Fibroblast of the conjunctiva (primary cell): ENCODE measurements around the gene OS9.

ENCODE experiments used
- DNase-seq: peaks from one replicate; pipeline ENCODE4 v3.0.0-alpha.2; 2010; ENCODE audit warnings: low read depth

OS9 gene

DNA sequence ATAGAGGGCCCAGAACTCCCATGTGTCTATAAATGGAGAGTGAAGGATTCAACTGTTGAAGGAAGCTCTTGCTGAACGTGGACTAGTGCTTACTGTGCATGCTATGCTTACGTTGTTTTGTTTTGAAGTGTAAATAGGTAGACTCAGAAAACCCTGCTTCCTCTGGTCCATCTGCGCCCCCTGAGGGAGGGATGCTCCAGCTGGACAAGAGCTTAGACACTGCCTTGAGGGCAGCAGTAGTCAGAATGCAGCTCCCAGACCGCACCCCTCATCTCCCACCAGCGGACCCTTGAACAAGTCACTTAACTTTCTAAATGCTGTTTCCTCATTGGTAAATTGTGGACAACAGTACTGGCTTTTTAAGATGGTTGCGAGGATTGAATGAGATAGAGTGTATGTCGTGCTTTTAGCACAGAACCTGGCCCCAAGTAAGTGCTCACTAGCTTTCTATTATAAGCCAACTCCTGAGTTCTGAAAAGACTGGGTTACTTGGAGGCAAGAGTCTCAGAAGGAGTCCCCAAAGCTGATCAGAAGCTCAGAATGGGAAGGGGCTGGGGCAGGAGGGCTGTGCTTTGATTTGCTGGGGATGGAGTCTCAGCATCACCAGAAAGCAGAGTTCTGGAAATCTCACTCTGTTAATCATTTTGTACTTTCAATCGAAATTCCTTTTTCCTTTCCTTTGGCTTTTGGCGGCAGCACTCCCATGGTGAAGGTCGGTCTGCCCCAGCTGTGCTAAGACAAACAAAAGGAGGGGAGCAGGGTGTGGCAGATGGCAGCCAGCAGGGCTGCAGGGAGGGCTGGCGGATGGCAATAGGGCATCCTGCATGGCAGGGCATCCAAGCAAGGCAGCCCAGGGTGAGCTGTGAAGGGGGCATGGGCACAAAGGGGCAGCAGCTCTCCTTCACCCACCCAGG is 29.0 kb downstream of the OS9 start:
- DNase-seq, result no peak

DNA sequence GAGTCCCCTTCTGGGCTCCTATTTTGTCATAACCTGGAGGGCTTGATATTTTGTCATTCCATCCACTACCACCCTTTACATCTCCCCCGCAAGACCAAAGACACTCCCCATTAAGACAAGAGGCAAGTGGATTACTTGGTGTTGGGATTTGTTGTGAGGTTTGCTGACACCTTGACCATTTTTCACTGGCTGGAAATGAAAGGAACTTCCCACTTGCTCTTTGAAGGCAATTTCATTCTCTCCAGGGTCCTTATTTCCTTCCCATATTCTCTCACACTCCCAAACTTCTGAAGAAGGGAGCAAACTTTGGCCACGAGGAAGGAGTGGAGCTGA is 29.7 kb downstream of the OS9 start:
- DNase-seq, result no peak

DNA sequence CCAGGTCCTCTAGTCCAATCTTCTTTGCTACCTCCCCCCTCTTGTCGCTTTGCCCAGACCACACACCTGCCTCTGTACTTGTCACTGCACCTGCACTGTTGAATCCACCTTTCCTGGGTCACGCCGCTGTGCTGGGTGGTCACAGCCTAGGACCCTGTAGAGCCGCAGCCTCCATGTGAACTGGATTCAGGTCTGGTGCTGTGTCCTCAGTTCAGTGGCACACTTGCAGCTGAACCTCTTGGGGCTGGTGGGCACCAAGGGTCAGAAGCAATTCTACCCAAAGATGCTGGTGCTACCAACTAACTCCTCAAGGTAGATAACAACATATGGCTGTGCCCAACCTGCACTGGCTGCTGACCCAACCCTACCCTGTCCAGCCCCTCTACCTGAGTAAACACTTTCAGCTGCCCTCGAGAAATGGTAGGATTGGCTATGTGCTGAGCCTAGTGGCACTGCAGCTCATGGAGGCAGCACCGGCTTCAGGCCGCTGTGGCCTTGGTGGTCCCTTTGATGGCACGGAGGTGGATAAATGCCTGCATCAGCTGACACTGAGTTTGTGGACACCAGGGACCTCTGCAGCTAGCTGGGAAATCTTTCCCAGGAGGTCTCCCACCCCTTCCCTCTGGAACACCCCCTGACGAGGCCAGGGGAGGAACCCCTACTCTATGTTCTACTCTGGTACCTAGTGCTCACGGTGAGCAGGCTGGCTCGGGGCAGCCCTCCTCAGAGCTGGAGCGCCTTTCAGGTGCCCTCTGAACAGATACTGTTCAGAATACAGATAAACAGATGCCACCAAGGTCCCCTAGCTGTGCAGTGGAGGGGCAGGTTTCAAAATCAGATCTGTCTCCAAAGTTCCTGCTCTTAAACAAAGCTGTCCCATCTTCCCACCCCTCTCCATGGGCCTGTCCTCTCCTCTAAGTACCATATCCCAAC is 30.3 kb downstream of the OS9 start:
- DNase-seq, result no peak

DNA sequence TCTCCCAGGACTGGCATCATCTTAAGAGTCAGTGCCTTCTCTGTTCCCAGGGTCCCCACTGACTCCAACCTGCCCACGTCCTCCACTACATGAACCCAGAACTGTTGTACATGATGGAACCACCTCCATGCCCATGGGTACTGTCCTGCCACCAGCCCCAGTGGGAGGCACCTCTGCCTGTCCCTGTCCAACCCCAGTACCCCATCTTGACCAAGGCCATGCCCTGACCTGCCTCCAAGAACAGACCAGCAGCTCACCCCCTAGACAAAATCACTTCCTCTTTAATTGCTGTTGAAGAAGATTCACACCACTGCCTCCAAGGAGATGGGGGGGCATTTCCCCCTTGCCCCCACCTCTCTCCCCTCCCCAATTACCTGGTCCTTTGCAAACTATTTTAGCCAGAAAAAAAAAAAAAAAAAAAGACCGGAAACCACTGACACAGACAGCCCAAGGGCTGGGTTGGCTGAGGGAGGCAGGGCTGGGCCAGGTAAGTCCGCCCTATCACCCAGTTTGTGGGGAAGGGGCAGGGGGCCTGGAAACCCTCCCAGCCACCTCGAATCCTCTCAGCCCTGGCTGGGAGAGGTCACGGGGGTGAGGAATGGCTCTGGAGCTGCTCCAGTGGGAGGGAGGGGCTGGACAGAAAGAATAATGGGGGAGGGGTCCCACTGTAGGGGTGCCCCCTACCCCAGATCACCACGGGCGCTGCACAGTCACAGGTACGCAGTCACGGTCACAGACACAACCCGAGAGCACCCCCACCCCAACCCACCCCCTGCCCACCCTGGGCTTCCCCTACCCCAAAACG is 31.2 kb downstream of the OS9 start:
- DNase-seq, result no peak

DNA sequence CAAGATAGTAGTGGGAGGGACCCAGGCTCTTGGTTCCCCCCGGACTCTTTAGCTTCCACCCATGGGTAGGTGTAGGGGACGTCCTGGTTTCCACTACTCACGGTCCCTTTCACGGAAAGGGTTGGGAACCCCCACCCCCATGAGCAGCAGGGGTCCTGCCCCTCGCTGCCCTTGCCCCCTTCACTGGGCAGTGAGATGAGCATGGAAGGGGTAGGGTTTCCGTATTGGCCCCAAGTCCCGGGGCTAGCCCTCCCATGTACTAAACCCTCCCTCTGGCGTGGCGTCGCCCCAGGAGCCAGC is 31.9 kb downstream of the OS9 start:
- no peak for DNase-seq

DNA sequence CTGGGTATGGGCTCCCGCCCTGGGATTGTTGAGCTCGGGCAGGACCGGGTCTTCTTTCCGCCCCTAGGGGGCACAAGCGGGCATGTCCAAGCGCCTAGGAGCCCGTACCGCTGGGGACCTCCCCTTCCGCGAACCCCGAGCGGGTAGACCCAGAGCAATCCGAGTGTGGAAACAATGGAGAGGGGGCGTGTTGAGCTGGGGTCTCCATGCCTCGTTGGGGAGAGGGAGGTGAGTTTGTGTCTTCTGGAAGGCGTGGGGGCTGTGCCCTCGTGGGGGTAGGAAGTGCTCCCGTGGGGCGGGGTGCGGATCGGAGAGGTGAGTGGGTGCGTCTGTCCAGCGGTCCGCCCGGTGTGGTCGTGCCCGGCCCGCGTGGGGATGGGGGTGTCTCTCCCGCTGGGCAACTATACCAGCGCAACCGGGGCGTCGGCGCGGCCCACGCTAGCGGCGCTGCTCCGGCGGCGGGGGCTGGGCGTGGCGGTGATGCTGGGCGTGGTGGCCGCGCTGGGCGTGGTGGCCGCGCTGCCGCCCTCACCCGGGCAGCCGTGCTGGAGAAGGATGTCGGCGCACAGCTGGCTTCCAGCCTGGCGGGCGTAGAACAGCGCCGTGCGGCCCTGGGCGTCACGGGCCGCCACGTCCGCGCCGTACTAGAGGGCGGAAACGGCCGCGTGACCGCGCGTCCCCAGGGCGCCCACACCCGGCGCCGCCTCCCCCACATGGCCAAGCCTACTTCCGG is 32.4 kb downstream of the OS9 start:
- peak; percentile 74 for DNase-seq

DNA sequence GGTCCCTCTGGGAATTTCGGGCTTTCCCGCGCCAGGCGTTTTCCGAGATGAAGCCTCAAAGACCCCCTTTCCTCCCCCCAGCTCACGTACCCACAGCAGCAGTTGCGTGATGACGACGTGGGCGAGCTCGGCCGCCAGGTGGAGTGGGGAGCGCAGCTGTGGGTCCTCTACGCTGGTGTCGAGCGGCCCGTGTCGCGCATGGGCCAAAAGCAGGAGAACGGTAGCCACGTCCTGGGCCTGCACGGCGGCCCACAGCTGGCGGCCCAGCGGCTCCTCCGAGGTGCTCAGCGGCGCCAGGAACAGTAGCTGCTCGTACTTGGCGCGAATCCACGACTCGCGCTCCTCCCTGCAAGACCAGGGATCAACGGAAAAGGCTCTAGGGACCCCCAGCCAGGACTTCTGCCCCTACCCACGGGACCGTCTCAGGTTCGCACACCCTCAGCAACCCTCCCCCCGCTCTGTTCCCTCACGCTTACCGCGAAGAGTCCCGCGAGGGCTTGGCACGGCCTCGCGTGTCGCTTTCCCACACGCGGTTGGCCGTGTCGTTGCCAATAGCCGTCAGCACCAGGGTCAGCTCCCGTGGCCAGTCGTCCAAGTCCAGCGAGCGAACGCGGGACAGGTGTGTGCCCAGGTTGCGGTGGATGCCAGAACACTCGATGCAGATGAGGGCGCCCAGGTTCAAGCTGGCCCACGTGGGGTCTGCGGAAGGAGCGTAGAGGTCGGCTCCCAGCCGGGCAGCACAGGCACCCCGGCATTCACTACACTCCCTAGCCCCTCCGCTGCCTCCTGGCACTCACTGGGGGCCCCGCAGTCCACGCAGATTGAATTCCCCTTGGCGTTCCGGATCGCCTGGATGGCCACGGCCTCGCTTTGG is 33.2 kb downstream of the OS9 start:
- no peak for DNase-seq

DNA sequence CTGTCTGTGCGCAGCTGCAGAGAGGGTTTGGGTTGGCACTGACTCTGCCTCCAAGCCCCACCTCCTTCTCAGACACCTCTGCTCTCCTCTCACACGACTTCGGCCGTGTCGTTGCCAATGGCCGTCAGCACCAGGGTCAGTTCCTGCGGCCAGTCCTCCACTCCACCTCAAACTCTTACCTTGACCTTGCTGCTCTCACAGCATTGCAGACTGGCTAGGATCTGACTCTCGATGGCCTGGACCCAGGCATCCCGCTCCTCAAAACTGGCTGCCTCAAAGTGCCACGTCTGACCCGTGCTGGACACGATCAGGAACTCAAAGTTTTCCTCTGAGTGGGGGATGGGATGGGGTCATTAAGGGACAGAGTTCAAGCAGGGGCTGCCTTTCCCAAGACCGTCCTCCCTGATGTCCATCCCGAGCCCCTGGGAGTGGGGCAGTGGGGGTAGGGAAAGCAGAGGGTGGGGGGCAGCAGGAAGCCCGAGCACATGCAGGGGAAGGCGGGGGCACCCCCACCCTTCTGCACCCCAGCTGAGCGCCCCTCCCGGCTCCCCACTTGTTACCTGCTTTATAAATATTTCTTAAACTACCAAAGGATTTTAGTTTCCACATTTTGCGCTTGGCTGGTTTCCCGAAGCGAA is 33.9 kb downstream of the OS9 start:
- no peak for DNase-seq

DNA sequence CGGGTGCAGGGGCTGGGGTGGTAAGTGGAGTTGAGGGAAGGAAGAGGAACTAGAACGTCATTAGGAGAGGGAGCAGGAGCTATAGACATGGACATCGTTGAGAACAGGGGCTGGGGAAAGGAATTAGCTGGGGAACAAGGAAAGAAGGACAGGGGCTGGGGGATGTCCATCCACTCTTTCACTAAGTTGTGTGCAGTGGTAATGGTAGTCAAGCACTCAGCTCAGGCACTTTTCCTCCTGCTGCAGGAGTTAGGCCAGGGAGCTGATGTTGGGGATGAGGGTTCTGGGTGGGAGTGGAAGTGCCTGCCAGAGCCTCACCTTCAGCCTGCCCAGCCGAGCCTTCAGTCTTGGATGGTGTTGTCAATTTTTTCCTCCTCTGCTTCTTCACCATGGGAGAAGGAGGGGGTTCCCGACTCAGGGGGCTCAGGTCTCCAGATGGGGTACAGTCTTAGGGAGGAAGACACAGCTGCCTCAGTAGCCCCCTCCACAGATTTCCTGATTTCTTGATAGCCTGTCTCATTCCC is 35.5 kb downstream of the OS9 start:
- no peak for DNase-seq

DNA sequence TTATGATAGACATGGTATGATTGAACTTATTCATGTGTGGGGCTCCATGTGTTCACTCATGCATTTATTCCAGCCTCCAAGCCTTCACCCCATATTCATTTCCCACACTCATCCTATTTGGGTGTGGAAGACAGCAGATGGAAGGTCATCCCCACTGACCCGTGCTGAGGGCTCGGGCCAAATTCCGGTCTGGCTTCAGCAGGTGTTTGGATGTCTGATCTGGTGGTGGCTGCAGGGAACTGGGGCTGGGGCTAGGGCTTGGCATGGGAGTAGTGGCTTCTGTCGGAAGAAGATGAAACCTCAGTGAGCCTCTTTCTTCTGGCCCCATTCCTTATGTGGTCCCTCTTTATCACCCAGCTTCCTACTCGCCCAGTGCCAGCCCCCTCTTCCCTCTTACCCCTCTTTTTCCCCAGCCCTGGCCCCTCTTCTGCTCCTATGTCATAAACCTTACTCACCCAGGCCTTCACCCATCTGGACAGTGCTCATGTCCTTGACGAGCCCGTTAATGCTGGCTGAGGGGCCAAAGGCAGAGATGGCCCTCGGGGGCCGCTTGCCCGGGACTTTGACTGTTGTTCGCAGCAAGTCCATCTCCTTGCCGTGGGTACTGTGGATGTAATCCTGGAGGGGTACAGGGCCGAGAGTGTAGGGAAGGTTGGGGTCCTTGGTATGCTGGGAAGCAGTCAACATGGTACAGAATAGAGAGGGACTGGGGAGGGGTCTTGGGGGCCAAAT is 36.6 kb downstream of the OS9 start:
- DNase-seq, result no peak

DNA sequence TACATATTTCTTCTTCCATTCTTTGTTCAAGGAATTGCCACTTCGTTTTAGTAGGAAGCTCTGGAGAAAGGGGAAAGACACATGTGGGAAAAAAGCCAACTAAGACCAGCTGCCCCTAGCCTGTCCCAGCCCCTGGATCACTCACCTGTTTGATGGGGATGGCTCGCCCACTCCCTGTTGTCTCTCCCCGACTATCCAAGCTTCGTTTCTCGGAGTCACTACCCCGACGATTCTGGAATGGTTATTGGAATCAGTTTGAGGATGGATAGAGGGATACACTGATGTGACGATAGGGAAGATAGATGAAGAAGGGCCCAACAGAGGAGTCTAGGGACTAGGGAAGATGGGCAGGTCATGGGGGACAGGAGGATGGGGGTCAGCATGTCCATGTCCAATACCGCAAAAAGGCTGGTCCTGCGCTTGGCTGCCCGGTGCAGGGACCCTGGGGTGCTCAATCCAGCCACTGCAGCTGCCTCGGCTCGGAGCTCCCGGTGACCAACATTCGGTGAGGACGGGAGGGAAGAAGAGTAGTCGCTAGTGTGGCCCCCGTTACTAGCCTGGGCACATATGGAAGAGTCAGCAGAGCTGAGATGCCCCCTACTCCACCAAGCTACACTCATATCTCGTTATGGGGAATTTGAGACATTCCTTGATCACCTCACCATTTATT is 37.6 kb downstream of the OS9 start:
- no peak for DNase-seq

DNA sequence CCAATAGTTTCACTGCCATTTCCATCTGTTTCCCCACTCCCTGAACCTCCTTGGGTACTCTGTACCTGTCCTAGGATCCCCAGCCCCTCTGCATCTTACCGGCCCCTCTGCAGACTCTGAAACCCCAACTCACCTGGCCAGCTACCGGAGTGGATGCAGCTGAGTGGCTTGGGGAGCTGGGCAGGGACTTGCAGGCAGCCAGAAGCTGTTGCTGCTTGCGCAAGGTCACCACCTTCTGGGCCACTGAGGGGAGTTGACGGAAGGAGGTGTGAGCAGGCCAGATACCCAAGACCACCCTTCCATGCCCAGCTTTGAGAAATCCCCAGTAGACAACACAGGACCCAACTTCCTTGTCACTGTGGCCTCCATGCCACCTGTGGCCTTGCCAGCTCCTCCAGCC is 38.3 kb downstream of the OS9 start:
- no peak for DNase-seq

DNA sequence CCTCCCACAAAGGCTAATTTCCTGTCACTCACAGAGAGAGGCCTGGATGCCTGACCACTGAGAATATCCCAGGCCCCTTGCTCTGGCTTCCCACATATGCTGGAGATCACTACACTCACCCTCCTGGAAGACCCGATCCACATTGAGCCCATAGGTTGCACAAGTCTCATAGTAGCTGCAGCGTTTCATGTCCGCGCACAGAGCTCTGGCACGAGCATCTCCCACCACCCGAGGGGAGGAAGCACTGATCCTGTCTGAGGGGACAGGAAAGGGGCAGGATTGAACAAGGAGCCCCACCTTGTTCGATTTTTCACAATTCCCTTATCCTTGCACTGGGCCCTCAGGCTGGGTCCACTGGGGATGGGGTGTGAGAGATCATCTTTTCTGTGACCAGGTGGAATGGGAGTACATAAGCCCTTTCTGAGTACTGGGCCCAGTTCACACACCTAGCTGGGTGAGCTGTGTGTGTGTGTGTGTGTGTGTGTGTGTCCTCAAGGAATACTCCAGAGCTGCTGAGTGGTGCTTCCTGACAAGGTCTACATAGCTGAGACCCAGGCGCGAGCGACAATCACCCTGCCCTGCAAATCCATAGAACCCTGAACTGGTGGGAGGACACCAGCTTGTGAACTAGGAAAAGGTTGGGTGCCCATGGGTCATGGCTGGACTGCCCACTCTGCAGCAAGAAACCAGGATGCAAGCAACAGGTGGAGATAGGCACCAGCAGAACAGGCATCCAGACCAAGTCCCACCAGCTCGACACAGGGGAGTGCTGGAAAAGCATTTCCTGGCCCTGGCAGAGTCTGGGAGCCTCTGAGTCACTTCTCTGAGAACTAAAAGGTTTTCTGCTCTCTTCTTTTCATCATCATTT is 39.0 kb downstream of the OS9 start:
- DNase-seq, result no peak

DNA sequence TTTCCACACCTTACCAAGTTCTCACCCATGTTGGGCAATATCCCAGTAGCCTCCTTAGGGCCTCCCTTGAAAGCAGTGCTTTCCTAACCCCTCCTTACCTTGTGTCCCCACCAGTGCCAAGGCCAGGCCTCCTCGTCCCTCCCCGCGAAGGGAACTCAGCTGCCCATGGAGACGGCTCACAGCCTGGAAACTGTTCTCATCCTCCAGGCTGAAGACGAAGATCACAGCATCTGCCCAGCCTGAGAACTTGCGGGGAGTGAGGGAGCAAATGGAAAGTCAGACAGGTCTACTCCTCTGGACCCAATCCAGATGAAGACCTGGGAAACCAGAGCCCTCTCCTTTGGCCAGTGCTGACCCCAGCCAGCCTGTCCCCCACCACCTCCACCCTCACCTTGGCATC is 40.0 kb downstream of the OS9 start:
- DNase-seq, result no peak

DNA sequence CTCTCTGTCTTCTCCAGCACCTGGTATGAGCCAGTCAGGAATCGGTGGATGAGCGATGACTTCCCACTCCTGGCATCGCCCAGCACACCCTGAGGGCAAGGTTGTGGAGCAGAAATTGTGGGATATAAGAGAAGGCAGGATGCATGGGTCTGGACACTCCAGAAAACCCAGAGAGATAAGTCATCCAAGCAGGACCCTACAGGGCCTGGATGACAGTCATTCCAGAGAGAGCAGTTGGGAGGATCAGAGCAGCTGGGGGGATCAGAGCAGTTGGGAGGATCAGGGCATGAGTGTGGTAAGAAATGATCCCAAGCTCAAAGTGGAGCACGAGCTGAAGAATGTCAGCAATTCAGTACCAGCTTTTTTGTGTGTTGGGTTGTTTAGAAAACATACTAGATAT is 40.7 kb downstream of the OS9 start:
- no peak for DNase-seq

DNA sequence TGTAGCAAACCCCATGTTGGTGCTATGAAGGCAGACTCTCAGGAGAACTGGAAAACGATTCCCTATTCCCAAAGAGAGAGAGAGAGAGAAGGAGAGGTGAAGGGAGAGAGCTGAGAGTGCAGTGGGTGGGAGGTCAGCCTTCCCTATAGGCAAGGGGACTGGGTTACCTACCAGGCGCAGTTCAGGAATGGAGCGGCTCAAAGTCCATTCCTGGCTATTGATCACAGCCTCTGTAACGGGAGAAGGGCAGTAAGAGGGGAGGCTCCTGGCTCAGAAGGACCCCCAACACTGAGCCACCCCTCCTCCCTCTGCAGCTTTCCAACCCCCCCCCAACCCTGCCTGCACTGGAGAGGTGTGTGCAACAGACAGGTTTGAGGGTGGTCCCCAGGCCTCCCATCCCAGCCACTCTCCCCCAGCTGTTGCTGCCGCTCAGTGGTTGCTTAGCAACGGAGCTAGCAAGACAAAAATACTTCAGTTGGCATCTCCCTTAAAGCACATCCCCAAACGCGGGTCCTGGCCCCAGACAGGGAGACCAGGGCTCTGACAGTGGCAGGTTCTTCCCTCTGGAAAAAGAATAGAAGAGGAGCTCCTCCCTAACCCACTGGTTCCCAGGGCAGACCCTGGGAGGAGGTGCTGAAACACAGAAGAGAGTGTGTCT is 41.4 kb downstream of the OS9 start:
- DNase-seq, result no peak
